Stimulated activated CD4-positive, alpha-beta T cell treated with anti-CD3 and anti-CD28 coated beads, Interleukin-1b, Interleukin-23, amount 100 ng/mL, for 4 hours (primary cell): Measurements from ENCODE around the gene SH3TC2.
"Not testable (repeated sequence)": the region's sequence is repeated elsewhere in the genome, so short reads cannot be mapped to it uniquely, and the experiment has no call there.

ENCODE experiments used
- DNase-seq, 2 donors: peaks; one replicate each; pipeline ENCODE4 v3.0.0-alpha.2; 2020; ENCODE audit warnings: low read depth in 2 of 2

The SH3TC2 gene

GRCh38 chr5:149063017-149063687 lies at the start of gene SH3TC2:
Gene SH3TC2 (minus strand): TSS chr5:149063062. CDS start chr5:149063022, 40 bp downstream.
- no peak for DNase-seq

GRCh38 chr5:149110406-149110805 lies 47.5 kb upstream of the SH3TC2 start:
- no peak for DNase-seq

GRCh38 chr5:149108651-149109280 lies 45.9 kb upstream of the SH3TC2 start:
- no peak for DNase-seq

GRCh38 chr5:149100331-149100730 lies 37.5 kb upstream of the SH3TC2 start:
- no peak for DNase-seq

- no peak for DNase-seq
Observed at GRCh38 chr5:149099920-149100319, 37.1 kb upstream of the SH3TC2 start.

- DNase-seq = no peak
Observed at GRCh38 chr5:149094996-149095395, 32.1 kb upstream of the SH3TC2 start.

GRCh38 chr5:149093625-149094024 lies 30.8 kb upstream of the SH3TC2 start:
- DNase-seq = no peak

- DNase-seq = no peak
Observed at GRCh38 chr5:149089796-149090195, 26.9 kb upstream of the SH3TC2 start.

- DNase-seq = no peak
Observed at GRCh38 chr5:149088686-149089085, 25.8 kb upstream of the SH3TC2 start.

GRCh38 chr5:149083846-149084245 lies 21.0 kb upstream of the SH3TC2 start:
- DNase-seq = no peak

GRCh38 chr5:149082271-149082670 lies 19.4 kb upstream of the SH3TC2 start:
- no peak for DNase-seq

- DNase-seq = no peak
Observed at GRCh38 chr5:149080294-149080693, 17.4 kb upstream of the SH3TC2 start.

GRCh38 chr5:149079883-149080282 lies 17.0 kb upstream of the SH3TC2 start:
- DNase-seq = no peak

GRCh38 chr5:149074071-149074470 lies 11.2 kb upstream of the SH3TC2 start:
- DNase-seq = not testable (repeated sequence)

GRCh38 chr5:149073213-149073612 lies 10.4 kb upstream of the SH3TC2 start:
- DNase-seq = no peak

GRCh38 chr5:149072791-149073190 lies 9.9 kb upstream of the SH3TC2 start:
- no peak for DNase-seq

- DNase-seq = no peak
Observed at GRCh38 chr5:149072376-149072775, 9.5 kb upstream of the SH3TC2 start.

GRCh38 chr5:149071756-149072155 lies 8.9 kb upstream of the SH3TC2 start:
- no peak for DNase-seq

- no peak for DNase-seq
Observed at GRCh38 chr5:149071216-149071615, 8.4 kb upstream of the SH3TC2 start.

GRCh38 chr5:149069711-149070110 lies 6.8 kb upstream of the SH3TC2 start:
- no peak for DNase-seq

GRCh38 chr5:149063896-149064478 lies 1.1 kb upstream of the SH3TC2 start:
- DNase-seq = no peak

GRCh38 chr5:149062371-149063016 lies 368 bp downstream of the SH3TC2 start:
- DNase-seq = no peak

GRCh38 chr5:149061341-149061740 lies 1.5 kb downstream of the SH3TC2 start:
- DNase-seq = no peak
